ENCODE data around the gene ERBB4. TPM values are rescaled to one million over a fixed set of nuclear protein-coding genes. Genes with fewer than 3 reads are reported as not detected.

Gene ERBB4
- polyA plus RNA-seq, 2 of the 4 experiments (the other 2 are of a cell fraction): not detected

GRCh38 chr2:212226114-212226513 lies 312.5 kb downstream of the ERBB4 start (continued):
- no peak for TF ChIP-seq HMGXB4 (CRISPR knock-in tag; IDR thresholded peaks at IDR 0.05; ENCODE audit: borderline replicate concordance)

- WGBS (ENCODE audit: missing lambda C conversion rate): 51% methylated on average over 2 of the region's 2 CpGs
- ATAC-seq (no peak), DNase-seq (ENCODE audit: low read depth in 1 of 2, low spot score in 1 of 2) (no peak), FAIRE-seq (no peak)
- no peak overlapping the region for H3K27ac ChIP-seq
- no peaks in the 10 kb centered on the region for H3K4me1 ChIP-seq
- no peak overlapping the region for H3K4me3 ChIP-seq
- ChIA-PET POLR2A (no interaction called here), CTCF (no interaction called here)
- TF ChIP-seq E2F6 (IDR thresholded peaks at IDR 0.05; ENCODE audit: borderline replicate concordance, low read depth) (no peak), MAZ (IDR thresholded peaks at IDR 0.05; ENCODE audit: borderline replicate concordance, low read depth, low read length) (no peak), FOXS1 (CRISPR knock-in tag; IDR thresholded peaks at IDR 0.05) (no peak), NPAS2 (CRISPR knock-in tag; IDR thresholded peaks at IDR 0.05; ENCODE audit: borderline replicate concordance) (no peak), EP300 (IDR thresholded peaks at IDR 0.05) (no peak), HOXA7 (CRISPR knock-in tag; IDR thresholded peaks at IDR 0.05) (no peak), PHF8 (IDR thresholded peaks at IDR 0.05; ENCODE audit: borderline replicate concordance, low read depth) (no peak), NR3C1 (IDR thresholded peaks at IDR 0.05) (no peak), KDM1A (IDR thresholded peaks at IDR 0.05; ENCODE audit: low read depth) (no peak)
- H3K9me3 ChIP-seq: no peaks in the 10 kb centered on the region
- H3K4me2 ChIP-seq: no peak overlapping the region
These were observed 314.9 kb downstream of the ERBB4 start for GRCh38 chr2:212223696-212224095.

- no peaks in the 10 kb centered on the region for H3K9me3 ChIP-seq
- WGBS (ENCODE audit: missing lambda C conversion rate): 0% methylated on average over 1 of the region's 1 CpG
- H3K4me3 ChIP-seq: no peak overlapping the region
- no peak overlapping the region for H3K4me2 ChIP-seq
- ChIA-PET POLR2A (no interaction called here), CTCF (no interaction called here)
- H3K27ac ChIP-seq: no peak overlapping the region
- ATAC-seq (no peak), DNase-seq (ENCODE audit: low read depth in 1 of 2, low spot score in 1 of 2) (no peak), FAIRE-seq (no peak)
- H3K4me1 ChIP-seq: no peaks in the 10 kb centered on the region
- TF ChIP-seq EHMT2 (IDR thresholded peaks at IDR 0.05; ENCODE audit: low read depth) (no peak), ZC3H11A (IDR thresholded peaks at IDR 0.05) (no peak), CHD2 (IDR thresholded peaks at IDR 0.05; ENCODE audit: low read length, partially characterized antibody) (no peak), POLR2AphosphoS2 (conservative IDR thresholded peaks at IDR 0.05; ENCODE audit: low read length) (no peak), PHF8 (IDR thresholded peaks at IDR 0.05; ENCODE audit: borderline replicate concordance, low read depth) (no peak), FOSL2 (IDR thresholded peaks at IDR 0.05) (no peak), FOSL2 (CRISPR knock-in tag; IDR thresholded peaks at IDR 0.05) (no peak), ESRRA (IDR thresholded peaks at IDR 0.05; ENCODE audit: borderline replicate concordance, low read length) (no peak), SREBF2 (IDR thresholded peaks at IDR 0.05) (no peak), CBX8 (IDR thresholded peaks at IDR 0.05) (no peak)
- TF ChIP-seq, protein P1, sequence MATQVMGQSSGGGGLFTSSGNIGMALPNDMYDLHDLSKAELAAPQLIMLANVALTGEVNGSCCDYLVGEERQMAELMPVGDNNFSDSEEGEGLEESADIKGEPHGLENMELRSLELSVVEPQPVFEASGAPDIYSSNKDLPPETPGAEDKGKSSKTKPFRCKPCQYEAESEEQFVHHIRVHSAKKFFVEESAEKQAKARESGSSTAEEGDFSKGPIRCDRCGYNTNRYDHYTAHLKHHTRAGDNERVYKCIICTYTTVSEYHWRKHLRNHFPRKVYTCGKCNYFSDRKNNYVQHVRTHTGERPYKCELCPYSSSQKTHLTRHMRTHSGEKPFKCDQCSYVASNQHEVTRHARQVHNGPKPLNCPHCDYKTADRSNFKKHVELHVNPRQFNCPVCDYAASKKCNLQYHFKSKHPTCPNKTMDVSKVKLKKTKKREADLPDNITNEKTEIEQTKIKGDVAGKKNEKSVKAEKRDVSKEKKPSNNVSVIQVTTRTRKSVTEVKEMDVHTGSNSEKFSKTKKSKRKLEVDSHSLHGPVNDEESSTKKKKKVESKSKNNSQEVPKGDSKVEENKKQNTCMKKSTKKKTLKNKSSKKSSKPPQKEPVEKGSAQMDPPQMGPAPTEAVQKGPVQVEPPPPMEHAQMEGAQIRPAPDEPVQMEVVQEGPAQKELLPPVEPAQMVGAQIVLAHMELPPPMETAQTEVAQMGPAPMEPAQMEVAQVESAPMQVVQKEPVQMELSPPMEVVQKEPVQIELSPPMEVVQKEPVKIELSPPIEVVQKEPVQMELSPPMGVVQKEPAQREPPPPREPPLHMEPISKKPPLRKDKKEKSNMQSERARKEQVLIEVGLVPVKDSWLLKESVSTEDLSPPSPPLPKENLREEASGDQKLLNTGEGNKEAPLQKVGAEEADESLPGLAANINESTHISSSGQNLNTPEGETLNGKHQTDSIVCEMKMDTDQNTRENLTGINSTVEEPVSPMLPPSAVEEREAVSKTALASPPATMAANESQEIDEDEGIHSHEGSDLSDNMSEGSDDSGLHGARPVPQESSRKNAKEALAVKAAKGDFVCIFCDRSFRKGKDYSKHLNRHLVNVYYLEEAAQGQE (IDR thresholded peaks at IDR 0.05): no peak
- TF ChIP-seq, protein P2, sequence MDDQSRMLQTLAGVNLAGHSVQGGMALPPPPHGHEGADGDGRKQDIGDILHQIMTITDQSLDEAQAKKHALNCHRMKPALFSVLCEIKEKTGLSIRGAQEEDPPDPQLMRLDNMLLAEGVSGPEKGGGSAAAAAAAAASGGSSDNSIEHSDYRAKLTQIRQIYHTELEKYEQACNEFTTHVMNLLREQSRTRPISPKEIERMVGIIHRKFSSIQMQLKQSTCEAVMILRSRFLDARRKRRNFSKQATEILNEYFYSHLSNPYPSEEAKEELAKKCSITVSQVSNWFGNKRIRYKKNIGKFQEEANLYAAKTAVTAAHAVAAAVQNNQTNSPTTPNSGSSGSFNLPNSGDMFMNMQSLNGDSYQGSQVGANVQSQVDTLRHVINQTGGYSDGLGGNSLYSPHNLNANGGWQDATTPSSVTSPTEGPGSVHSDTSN (IDR thresholded peaks at IDR 0.05): no peak
- TF ChIP-seq, protein P3, sequence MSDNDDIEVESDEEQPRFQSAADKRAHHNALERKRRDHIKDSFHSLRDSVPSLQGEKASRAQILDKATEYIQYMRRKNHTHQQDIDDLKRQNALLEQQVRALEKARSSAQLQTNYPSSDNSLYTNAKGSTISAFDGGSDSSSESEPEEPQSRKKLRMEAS (IDR thresholded peaks at IDR 0.05): no peak
These were observed 325.4 kb downstream of the ERBB4 start for GRCh38 chr2:212213191-212213590.
